IMR-90 (cell line): ENCODE data around the gene SIK2. TPM values are rescaled to one million over a fixed set of nuclear protein-coding genes. Genes with fewer than 3 reads are reported as not detected.

Experiments used
- ATAC-seq: fragments of 200-7000 bp; cut with Tn5 transposase; 2 replicates; pipeline ENCODE4 v1.9.1; 2020; ENCODE audit warnings: low read depth, mild to moderate bottlenecking, moderate library complexity
- BruUV-seq: library from RNA; stranded (reverse); fragments of 400-500 nt; replicated peaks from 2 replicates; lab custom pipeline; 2021; lab: Mats Ljungman, UMichigan
- CTCF ChIA-PET: fragments of 300-600 bp; formaldehyde crosslinking; extraction: SDS; loops from one replicate; lab custom pipeline; 2021; ENCODE audit warnings: antibody characterized with exemption; lab: Yijun Ruan, JAX
- POLR2A ChIA-PET: fragments of 300-600 bp; sonication (Branson Sonifier 250); formaldehyde crosslinking; loops from one replicate; lab custom pipeline; 2022; ENCODE audit warnings: antibody characterized with exemption; ENCODE audit not compliant: unreplicated experiment; lab: Charles Lee
- DNase-seq: peaks from one replicate; pipeline ENCODE4 v3.0.0; 2013
- H2AFZ ChIP-seq: replicated peaks from 2 replicates; pipeline ENCODE3; 2013; ENCODE audit warnings: low read length, mild to moderate bottlenecking; ENCODE audit not compliant: poor library complexity
- H2AK5ac ChIP-seq: 2 replicates; pipeline ENCODE4 v1.6.1; 2013; ENCODE audit warnings: low read depth, low read length, inconsistent platforms
- H2AK9ac ChIP-seq: replicated peaks from 2 replicates; pipeline ENCODE3; 2013; ENCODE audit warnings: mild to moderate bottlenecking, low read depth, low read length, moderate library complexity; ENCODE audit not compliant: poor library complexity
- H2BK120ac ChIP-seq: 2 replicates; pipeline ENCODE4 v1.6.1; 2013; ENCODE audit warnings: low read depth, low read length, inconsistent platforms
- H2BK15ac ChIP-seq: 3 replicates; pipeline ENCODE4 v1.6.1; 2013; ENCODE audit warnings: low read depth, low read length, inconsistent platforms
- H2BK20ac ChIP-seq: 2 replicates; pipeline ENCODE4 v1.6.1; 2013; ENCODE audit warnings: low read depth, mild to moderate bottlenecking, inconsistent platforms, low read length, moderate library complexity
- H2BK5ac ChIP-seq: 2 replicates; pipeline ENCODE4 v1.6.1; 2013; ENCODE audit warnings: mild to moderate bottlenecking, low read depth, low read length, inconsistent platforms; ENCODE audit not compliant: poor library complexity, severe bottlenecking
- H3K14ac ChIP-seq: replicated peaks from 2 replicates; pipeline ENCODE4 v1.6.1; 2013; ENCODE audit warnings: low read depth, low read length, inconsistent platforms
- H3K18ac ChIP-seq: 2 replicates; pipeline ENCODE4 v1.6.1; 2013; ENCODE audit warnings: low read depth, low read length, control low read depth
- H3K23ac ChIP-seq: 2 replicates; pipeline ENCODE4 v1.6.1; 2013; ENCODE audit warnings: low read depth, low read length, inconsistent platforms
- H3K27ac ChIP-seq: 2 replicates; pipeline ENCODE4 v1.5.1; 2013; ENCODE audit warnings: mild to moderate bottlenecking, control low read depth, low read length; ENCODE audit not compliant: insufficient read depth
- H3K27me3 ChIP-seq: 2 replicates; pipeline ENCODE4 v1.6.1; 2013; ENCODE audit warnings: low read length; ENCODE audit not compliant: control insufficient read depth, insufficient read depth
- H3K36me3 ChIP-seq: 2 replicates; pipeline ENCODE4 v1.6.1; 2013; ENCODE audit warnings: low read length, mixed read lengths; ENCODE audit not compliant: control insufficient read depth, insufficient read depth
- H3K4ac ChIP-seq: 2 replicates; pipeline ENCODE4 v1.6.1; 2013; ENCODE audit warnings: low read depth, low read length, inconsistent platforms
- H3K4me1 ChIP-seq: 2 replicates; pipeline ENCODE4 v1.6.1; 2013; ENCODE audit warnings: low read length, mixed read lengths; ENCODE audit not compliant: control insufficient read depth, insufficient read depth
- H3K4me2 ChIP-seq: 2 replicates; pipeline ENCODE4 v1.6.1; 2013; ENCODE audit warnings: low read depth, mild to moderate bottlenecking, control low read depth, low read length, moderate library complexity
- H3K4me3 ChIP-seq: 2 replicates; pipeline ENCODE4 v1.5.1; 2013; ENCODE audit warnings: low read depth, mild to moderate bottlenecking, control low read depth, low read length, moderate library complexity; ENCODE audit not compliant: insufficient read depth
- H3K56ac ChIP-seq: 2 replicates; pipeline ENCODE4 v1.6.1; 2013; ENCODE audit warnings: low read length, inconsistent platforms; ENCODE audit not compliant: insufficient read depth; ENCODE audit errors: extremely low read depth
- H3K79me1 ChIP-seq, 2 experiments: 2 replicates each; pipeline ENCODE4 v1.6.1; 2013; ENCODE audit warnings: low read length in 2 of 2, inconsistent platforms in 1 of 2, low read depth in 1 of 2
- H3K9ac ChIP-seq: 2 replicates; pipeline ENCODE4 v1.6.1; 2013; ENCODE audit warnings: low read depth, low read length, control low read depth
- H3K9me1 ChIP-seq: 2 replicates; pipeline ENCODE4 v1.6.1; 2013; ENCODE audit warnings: low read length, inconsistent platforms; ENCODE audit not compliant: insufficient read depth
- H3K9me3 ChIP-seq: 2 replicates; pipeline ENCODE4 v1.6.1; 2013; ENCODE audit warnings: low read length; ENCODE audit not compliant: control insufficient read depth, insufficient read depth
- H4K20me1 ChIP-seq: 2 replicates; pipeline ENCODE4 v1.6.1; 2013; ENCODE audit warnings: low read length, inconsistent platforms; ENCODE audit not compliant: insufficient read depth
- H4K5ac ChIP-seq: 2 replicates; pipeline ENCODE4 v1.6.1; 2013; ENCODE audit warnings: mild to moderate bottlenecking, low read depth, low read length, control low read depth
- H4K8ac ChIP-seq, 2 experiments: 2 replicates each; pipeline ENCODE4 v1.6.1; 2013; ENCODE audit warnings: low read depth in 2 of 2, low read length in 2 of 2, control low read depth in 1 of 2, inconsistent platforms in 1 of 2
- H4K91ac ChIP-seq: 2 replicates; pipeline ENCODE4 v1.6.1; 2013; ENCODE audit warnings: low read depth, low read length, inconsistent platforms; ENCODE audit not compliant: insufficient read depth
- CHD1 ChIP-seq: IDR thresholded peaks from 2 replicates; pipeline ENCODE4 v1.6.1; 2012; ENCODE audit warnings: low read depth, low read length, improper control_type of control experiment
- CTCF ChIP-seq: conservative IDR thresholded peaks from 2 replicates; pipeline ENCODE4 v1.5.1; 2012; ENCODE audit warnings: mild to moderate bottlenecking, low read depth, low read length, improper control_type of control experiment
- MAFK ChIP-seq: IDR thresholded peaks from 2 replicates; pipeline ENCODE4 v1.6.1; 2012; ENCODE audit warnings: low read depth, low read length, improper control_type of control experiment
- MXI1 ChIP-seq: IDR thresholded peaks from 2 replicates; pipeline ENCODE4 v1.6.1; 2012; ENCODE audit warnings: low read depth, mild to moderate bottlenecking, low read length, moderate library complexity, borderline replicate concordance
- NFE2L2 ChIP-seq: fragments of 150-350 bp; IDR thresholded peaks from 2 replicates; pipeline ENCODE4 v1.6.1; 2016; ENCODE audit warnings: low read depth, mild to moderate bottlenecking, low read length
- POLR2A ChIP-seq: IDR thresholded peaks from 2 replicates; pipeline ENCODE4 v1.6.1; 2012; ENCODE audit warnings: mild to moderate bottlenecking, low read depth, low read length
- RAD21 ChIP-seq: IDR thresholded peaks from 2 replicates; pipeline ENCODE4 v1.6.1; 2012; ENCODE audit warnings: low read length, improper control_type of control experiment
- RCOR1 ChIP-seq: IDR thresholded peaks from 2 replicates; pipeline ENCODE4 v1.6.1; 2012; ENCODE audit warnings: mild to moderate bottlenecking, low read length, improper control_type of control experiment; ENCODE audit not compliant: insufficient replicate concordance
- RFX5 ChIP-seq: IDR thresholded peaks from 2 replicates; pipeline ENCODE4 v1.8.0; 2012; ENCODE audit warnings: low read depth, mild to moderate bottlenecking, low read length, moderate library complexity
- SMC3 ChIP-seq: fragments of 150-350 bp; IDR thresholded peaks from 2 replicates; pipeline ENCODE4 v1.6.1; 2016; ENCODE audit warnings: low read depth, mild to moderate bottlenecking, antibody characterized with exemption, low read length, moderate library complexity
- USF2 ChIP-seq: fragments of 150-350 bp; IDR thresholded peaks from 2 replicates; pipeline ENCODE4 v1.6.1; 2017; ENCODE audit warnings: mild to moderate bottlenecking, antibody characterized with exemption, low read length, low read depth
- WGBS, 2 experiments: methylation state at CpG; one replicate each; pipeline versions ENCODE4 v1.1.5 to v1.1.7; 2013; ENCODE audit warnings: missing lambda C conversion rate in 2 of 2; ENCODE audit not compliant: insufficient read length in 1 of 2; ENCODE audit errors: extremely low coverage in 2 of 2; 5-methylcytosine and 5-hydroxymethylcytosine counted together
- dilution Hi-C: fragments of 300-500 bp; cut with HindIII; formaldehyde crosslinking; loops from one replicate; pipeline ENCODE4 v1.14.3; 2018; ENCODE audit warnings: low sequenced_read_pairs; ENCODE audit not compliant: unreplicated experiment
- in situ Hi-C: fragments of 300-500 bp; cut with MboI; formaldehyde crosslinking; loops from 3 replicates; pipeline ENCODE4 v1.14.3; 2019; ENCODE audit warnings: low sequenced_read_pairs, inconsistent platforms, mixed read lengths
- intact Hi-C: fragments of 100-400 bp; cut with micrococcal nuclease; formaldehyde crosslinking; loops from 2 replicates; pipeline ENCODE4 v1.10.0; 2022
- polyA plus RNA-seq, 3 experiments: library from polyadenylated mRNA; depleted of rRNA; stranded (reverse); fragments of >200 nt; gene quantifications; 2 replicates each; pipeline ENCODE4 v1.2.3, GENCODE V29; 2012; ENCODE audit warnings: low replicate concordance in 1 of 3
- total RNA-seq: library from RNA; depleted of rRNA; stranded (reverse); fragments of >200 nt; gene quantifications from 2 replicates; pipeline ENCODE4 v1.2.3, GENCODE V29; 2012

SIK2 gene
- total and polyA plus RNA-seq, 2 of the 4 experiments (the other 2 are of a cell fraction), result 7.9 to 10.4 TPM

GRCh38 chr11:111604392-111605009 lies 2.3 kb downstream of the SIK2 start:
- TF ChIP-seq RAD21, result peak; percentile 53
- no peak; the same call in 1 of the 2 replicates for TF ChIP-seq POLR2A
- no peak for TF ChIP-seq RCOR1
- TF ChIP-seq SMC3, result peak; percentile 45; the same call in 1 of the 2 replicates
- TF ChIP-seq CTCF, result peak; percentile 59
- TF ChIP-seq CHD1, result no peak
- TF ChIP-seq RFX5, result no peak
- no peak for TF ChIP-seq MAFK
- no peak for TF ChIP-seq USF2
- TF ChIP-seq MXI1, result no peak
- TF ChIP-seq NFE2L2, result no peak
- BruUV-seq, result no TSS peak
- Histone ChIP-seq H3K56ac (no peak overlapping the region), H2AK9ac (no peak overlapping the region), H3K23ac (no peak overlapping the region; the same call in 1 of the 2 replicates), H3K18ac (no peak overlapping the region), H3K9ac (peak overlapping the region; percentile 90; the same call in 1 of the 2 replicates), H3K14ac (0 out of 2 replicates have a peak overlapping the region, but pooled peaks have one; percentile 26), H2BK120ac (no peak overlapping the region), H3K9me3 (no peaks in the 10 kb centered on the region), H3K4me3 (peak overlapping the region; percentile 94), H4K20me1 (peaks cover 28% of the 10 kb centered on the region; the same call in 1 of the 2 replicates), H3K4me1 (peaks cover 3% of the 10 kb centered on the region; the same call in 1 of the 2 replicates), H4K91ac (no peak overlapping the region), H3K9me1 (peaks cover 2% of the 10 kb centered on the region), H3K4me2 (peak overlapping the region; percentile 98), H2BK15ac (no peak overlapping the region), H3K79me1 (peaks cover 0 to 25% of the 10 kb centered on the region in 2 experiments; a peak in 3 of 4 replicates), H2BK5ac (peak overlapping the region; percentile 30), H2AFZ (no peak overlapping the region), H3K4ac (no peak overlapping the region), H3K36me3 (no peaks in the 10 kb centered on the region), H4K5ac (no peak overlapping the region), H4K8ac (no peak overlapping the region), H2AK5ac (no peak overlapping the region), H3K27ac (no peak overlapping the region), H2BK20ac (no peak overlapping the region), H3K27me3 (no peaks in the 10 kb centered on the region)
- DNase-seq (peak; percentile 45), ATAC-seq (no peak)
- ChIA-PET CTCF (interaction anchor here (0.5 to 2.4 kb wide), 18 partner anchors 9 to 248 kb away, joined by 3 to 15 read pairs (median 3); partner anchors contain the start of gene PPP2R1B), POLR2A (no interaction called here)
- intact Hi-C loops, result loop anchor here (10.0 kb wide), 1 partner anchor 90 kb away; no protein-coding TSS in a partner anchor
- in situ Hi-C loops, result loop anchor here (5.0 kb wide), 1 partner anchor 173 kb away; no protein-coding TSS in a partner anchor
- dilution Hi-C loops, result no loop called here
- WGBS, 2 experiments, result 13% methylated on average over 3 of the region's 9 CpGs; no CpG with 5 or more reads in 1 of the 2 experiments
